OCI-M2 (cell line): ENCODE measurements around the gene CHRNE.
"Not testable (repeated sequence)": the region's sequence is repeated elsewhere in the genome, so short reads cannot be mapped to it uniquely, and the experiment has no call there.

Experiments
- DNase-seq: peaks from one replicate; lab custom pipeline; 2025; ENCODE audit not compliant: unreplicated experiment; lab: John Stamatoyannopoulos, UW

CHRNE gene

DNA sequence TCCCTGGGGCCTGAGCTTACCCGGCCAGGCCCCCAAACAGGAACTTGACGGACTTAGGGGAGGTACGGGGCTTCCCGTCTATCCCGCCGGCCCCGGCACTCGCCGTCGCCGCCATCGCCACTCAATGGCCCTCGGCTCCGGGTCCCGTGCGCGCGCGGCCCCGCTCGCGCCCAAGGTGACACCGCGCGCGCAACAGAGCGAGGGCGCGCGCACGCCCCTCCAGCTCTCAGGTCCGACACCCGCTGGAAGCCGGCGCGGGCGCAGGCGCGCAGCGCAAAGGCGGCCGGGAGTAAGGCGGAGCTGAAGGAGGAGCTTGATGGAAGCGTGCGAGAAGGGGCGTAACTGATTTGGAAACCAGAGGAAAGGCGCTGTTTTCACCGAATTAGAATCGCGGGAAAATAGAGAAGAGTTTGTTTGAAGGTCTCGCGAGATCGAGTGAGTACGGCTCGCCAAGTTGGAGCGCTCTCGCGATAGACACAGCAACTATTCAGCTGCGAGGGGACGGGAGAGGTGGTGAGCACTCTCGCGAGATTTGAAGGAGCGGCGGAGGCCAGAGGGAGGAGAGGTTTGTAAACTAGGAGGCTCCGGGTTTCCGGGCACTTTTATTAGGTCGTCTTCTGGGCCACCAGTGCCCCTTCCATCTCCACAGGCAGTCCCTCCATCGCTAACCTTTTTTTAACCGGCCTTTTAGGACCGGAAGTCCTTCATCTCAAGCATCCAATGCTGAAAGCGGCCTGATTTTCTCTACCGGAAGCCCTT lies 37.1 kb upstream of the CHRNE start, which contains the start of the genes RNF167 and SLC25A11:
Gene RNF167 (plus strand): TSS at position 473 of the 759 bp plus-strand sequence. CDS start 642 bp downstream, outside the sequence.
Gene SLC25A11 (minus strand): TSS at position 251 of the 759 bp plus-strand sequence. CDS start 136 bp downstream, at position 115.
- peak; percentile 71 for DNase-seq

DNA sequence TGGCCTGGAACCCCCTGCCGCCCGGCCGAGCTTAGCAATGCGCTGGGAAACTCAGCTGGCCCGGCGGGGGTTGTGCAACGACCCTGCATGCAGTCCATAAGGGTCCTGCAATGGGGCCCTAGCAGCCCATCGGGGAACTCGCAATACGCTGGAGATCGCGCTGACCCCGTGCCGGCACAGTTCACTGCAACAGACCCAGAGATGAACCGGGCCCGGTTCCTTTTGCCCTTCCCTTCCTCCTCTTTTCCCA lies 36.6 kb upstream of the CHRNE start:
- DNase-seq: no peak

DNA sequence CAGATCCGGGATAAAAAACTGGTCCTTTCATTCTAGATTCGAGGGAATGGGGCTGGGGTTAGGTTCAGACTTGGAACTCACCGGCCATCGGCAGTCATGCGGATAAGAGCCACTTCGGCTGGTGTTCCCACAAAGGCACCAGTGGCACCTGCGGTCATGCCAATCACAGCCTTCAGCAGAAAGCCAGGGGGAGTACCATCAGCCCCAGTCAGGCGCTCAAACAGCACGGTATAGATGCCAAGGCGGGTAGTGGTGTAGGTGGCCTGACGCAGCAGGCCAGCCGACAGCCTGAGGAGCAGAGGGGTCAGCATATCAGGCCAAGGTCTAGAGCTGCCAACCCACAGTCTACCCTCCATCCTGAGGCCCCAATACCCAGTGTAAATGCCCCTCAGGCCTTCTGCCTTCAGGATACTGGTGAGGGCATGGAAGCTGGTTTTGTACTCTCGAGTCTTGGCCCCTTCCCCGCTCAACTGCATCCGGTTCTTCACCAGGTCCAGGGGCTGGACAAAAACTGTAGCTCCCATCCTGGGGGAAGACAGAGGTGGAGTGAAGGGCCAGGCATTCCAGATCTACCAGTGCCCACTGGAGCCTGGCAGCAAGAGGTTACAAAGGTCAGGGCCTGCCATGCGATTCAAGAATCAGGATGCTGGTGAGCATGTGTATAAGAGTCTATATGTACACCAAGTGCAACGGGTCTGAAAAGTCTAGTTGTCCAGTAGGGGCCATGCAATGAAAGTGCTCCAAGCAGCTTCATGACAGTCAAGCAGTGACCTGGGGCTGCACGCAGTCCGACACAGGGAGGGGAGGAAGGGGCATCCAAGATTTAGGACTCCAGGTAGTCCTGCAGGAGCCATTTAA lies 36.0 kb upstream of the CHRNE start:
- no peak for DNase-seq

DNA sequence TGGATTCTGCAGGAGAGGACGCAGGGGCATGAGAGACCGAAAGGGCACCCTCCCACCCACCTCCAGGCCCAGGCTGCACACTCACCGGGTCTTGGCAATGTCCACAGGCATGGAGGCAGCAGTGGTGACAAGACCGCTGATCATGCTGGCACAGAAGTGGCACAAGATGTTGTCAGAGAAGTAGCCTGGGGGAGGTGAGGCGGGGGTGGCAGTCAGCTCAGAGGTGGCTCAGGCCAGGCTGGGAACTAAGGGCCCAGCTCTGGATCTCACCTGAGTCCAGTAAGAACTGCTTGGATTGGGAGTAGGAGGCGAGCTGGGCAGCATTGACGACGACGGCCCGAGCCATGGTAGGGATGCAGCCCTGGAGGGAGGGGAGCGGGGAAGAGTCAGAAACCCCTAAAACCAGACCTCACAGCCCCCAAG lies 35.2 kb upstream of the CHRNE start:
- DNase-seq: no peak

DNA sequence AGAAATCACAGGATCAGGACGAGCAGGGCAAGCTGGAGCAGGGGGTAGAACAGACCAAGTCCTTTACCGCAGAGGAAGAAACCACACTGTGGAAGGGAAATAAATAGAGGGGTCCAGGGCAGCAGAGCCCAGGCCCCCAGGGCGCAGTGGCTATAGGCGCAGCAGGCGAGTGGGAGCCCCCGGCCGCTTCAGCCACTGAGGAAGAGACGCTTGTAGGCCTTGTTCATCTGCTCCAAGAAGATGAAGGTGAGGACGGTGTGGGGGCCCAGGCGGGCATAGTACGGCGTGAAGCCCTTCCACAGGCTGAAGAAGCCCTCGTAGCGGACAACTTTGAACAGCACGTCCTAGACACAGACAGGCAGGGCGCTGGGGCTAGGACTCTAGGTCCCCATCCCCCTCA lies 34.7 kb upstream of the CHRNE start:
- DNase-seq: no peak

DNA sequence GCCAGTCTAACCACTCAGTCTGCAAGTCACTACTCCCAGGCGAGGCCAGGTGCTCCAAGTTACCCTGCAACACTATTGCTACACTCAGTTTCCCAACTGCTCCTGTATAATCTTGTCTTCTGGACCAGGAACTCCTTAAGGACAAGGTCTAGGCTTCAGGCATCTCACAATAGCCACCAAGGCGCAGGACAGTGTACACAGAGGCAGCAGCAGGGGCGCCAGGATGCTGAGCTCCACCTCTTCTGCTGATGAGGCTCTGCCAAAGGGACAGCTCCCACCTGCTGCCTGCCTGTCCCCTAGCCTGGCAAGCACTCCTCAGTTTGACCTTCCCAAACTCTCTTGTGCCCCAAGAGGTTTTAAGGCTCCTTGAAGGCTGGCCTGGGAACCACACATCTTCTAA lies 33.5 kb upstream of the CHRNE start:
- DNase-seq: no peak

DNA sequence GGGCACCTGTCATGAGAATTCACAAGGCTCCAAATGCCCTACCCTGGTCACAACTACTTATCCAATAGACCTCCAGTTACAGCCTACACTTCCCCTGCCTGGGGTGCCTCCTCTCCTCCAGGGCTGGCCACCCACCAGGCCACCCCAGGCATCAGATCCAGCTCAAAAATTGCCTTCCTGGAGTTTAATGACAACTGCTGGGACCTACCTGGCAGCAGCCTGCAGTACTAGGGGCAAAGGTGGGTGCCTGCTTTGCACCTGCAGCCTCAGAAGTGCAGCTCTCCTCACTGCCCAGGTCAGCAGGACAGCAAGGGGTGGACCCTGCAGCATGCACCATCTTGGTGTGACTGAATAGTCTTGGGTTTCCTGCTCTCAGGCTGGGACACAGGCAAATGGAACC lies 32.8 kb upstream of the CHRNE start:
- DNase-seq: no peak

DNA sequence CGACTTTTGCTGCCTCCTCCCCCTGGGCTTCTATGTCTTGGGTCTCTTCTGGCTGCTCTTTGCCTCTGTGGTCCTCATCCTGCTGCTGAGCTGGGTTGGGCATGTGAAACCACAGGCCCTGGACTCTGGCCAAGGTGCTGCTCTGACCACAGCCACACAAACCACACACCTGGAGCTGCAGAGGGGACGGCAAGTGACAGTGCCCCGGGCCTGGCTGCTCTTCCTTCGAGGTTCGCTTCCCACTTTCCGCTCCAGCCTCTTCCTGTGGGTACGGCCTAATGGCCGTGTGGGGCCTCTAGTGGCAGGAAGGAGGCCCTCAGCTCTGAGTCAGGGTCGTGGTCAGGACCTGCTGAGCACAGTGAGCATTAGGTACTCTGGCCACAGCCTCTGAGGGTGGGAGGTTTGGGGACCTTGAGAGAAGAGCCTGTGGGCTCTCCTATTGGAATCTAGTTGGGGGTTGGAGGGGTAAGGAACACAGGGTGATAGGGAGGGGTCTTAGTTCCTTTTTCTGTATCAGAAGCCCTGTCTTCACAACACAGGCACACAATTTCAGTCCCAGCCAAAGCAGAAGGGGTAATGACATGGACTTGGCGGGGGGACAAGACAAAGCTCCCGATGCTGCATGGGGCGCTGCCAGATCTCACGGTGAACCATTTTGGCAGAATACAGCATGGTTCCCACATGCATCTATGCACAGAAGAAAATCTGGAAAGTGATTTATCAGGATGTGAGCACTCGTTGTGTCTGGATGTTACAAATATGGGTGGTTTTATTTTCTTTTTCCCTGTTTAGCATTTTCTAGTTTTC lies 31.5 kb upstream of the CHRNE start:
- no peak for DNase-seq

DNA sequence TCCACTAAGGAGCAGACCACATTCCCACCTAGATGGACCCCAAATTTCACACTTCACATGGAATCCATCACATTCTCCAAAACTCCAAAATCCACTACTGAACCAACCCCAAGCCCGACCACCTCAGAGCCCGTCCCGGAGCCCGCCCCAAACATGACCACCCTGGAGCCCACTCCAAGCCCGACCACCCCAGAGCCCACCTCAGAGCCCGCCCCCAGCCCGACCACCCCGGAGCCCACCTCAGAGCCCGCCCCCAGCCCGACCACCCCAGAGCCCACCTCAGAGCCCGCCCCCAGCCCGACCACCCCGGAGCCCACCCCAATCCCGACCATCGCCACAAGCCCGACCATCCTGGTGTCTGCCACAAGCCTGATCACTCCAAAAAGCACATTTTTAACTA lies 30.7 kb upstream of the CHRNE start:
- no peak for DNase-seq

DNA sequence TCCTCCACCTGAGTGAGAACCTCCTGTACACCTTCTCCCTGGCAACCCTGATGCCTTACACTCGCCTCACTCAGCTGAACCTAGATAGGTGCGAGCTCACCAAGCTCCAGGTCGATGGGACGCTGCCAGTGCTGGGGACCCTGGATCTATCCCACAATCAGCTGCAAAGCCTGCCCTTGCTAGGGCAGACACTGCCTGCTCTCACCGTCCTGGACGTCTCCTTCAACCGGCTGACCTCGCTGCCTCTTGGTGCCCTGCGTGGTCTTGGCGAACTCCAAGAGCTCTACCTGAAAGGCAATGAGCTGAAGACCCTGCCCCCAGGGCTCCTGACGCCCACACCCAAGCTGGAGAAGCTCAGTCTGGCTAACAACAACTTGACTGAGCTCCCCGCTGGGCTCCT lies 29.9 kb upstream of the CHRNE start:
- no peak for DNase-seq

DNA sequence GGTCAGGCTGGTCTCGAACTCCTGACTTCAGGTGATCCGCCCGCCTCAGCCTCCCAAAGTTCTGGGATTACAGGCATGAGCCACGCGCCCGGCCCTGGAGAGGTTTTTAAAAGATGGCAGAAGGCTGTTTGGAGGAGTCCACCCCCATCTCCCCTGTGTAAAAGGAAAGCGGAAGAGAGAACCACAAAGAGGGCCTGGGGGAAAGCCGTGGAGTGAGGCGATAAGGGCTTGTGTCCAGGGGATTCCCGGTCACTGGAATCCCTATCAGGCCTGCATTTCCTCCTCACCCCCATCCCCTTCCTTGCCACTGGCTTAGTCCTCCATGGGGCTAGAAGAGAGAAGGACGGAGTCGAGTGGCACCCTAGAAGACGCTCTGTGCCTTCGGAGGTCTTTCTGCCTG lies 29.1 kb upstream of the CHRNE start, which contains the start of gene GP1BA:
Gene GP1BA (plus strand): TSS at position 315 of the 400 bp plus-strand sequence. CDS start 328 bp downstream, outside the sequence.
- no peak for DNase-seq

DNA sequence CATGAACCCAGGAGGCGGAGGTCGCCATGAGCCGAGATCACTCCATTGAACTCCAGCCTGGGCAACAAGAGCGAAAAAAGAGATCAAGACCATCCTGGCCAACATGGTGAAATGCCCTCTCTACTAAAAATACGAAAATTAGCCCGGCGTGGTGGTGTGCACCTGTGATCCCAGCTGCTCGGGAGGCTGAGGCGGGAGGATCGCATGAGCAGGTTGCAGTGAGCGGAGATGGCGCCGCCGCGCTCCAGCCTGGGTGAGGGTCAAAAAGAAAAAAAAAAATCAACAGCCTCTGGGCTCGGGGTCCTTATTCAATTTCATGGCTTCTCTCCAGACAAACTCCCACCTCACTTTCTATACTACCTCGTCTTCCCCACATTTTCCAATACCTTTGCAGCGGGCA lies 26.0 kb upstream of the CHRNE start:
- no peak for DNase-seq

DNA sequence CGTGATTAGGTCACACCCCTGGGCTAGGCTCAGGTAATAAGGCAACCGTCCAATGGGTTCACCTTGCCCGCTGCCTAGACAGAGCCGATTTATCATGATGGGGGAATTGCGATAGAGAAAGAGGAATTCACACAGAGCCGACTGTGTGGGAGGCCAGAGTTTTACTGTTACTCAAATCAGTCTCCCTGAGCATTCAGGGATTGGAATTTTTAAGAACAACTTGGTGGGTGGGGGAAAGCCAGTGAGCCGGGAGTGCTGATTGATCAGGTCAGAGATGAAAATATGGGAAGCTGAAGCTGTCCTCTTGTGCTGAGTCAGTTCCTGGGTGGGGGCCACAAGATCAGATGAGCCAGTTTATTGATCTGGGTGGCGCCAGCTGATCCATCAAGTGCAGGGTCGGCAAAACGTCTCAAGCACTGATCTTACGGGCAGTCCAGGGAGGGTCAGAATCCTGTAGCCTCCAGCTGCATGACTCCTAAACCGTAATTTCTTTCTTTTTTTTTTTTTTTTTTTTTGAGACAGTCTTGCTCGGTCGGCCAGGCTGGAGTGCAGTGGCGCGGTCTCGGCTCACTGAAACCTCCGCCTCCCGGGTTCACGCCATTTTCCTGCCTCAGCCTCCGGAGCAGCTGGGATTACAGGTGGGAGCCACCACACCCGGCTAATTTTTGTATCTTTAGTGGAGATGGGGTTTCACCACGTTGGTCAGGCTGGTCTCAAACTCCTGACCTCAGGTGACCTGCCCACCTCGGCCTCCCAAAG lies 23.9 kb upstream of the CHRNE start:
- DNase-seq: not testable (repeated sequence)

DNA sequence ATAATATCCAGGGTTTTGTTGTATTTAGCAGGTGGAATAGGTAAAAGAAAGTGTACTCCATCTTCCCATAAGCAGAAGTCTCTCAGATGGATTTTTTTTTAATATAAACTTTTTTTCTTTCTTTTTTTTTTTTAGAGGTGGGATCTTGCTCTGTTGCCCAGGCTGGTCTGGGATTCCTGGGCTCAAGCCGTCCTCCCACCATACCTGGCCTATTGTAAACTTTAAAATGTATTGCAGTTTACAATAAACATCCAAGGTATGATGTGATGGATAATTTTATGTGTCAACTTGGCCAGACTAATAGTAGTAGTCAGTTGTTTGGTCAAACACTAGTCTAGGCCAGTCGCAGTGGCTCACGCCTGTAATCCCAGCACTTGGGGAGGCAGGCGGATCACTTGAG lies 18.4 kb upstream of the CHRNE start:
- no peak for DNase-seq

DNA sequence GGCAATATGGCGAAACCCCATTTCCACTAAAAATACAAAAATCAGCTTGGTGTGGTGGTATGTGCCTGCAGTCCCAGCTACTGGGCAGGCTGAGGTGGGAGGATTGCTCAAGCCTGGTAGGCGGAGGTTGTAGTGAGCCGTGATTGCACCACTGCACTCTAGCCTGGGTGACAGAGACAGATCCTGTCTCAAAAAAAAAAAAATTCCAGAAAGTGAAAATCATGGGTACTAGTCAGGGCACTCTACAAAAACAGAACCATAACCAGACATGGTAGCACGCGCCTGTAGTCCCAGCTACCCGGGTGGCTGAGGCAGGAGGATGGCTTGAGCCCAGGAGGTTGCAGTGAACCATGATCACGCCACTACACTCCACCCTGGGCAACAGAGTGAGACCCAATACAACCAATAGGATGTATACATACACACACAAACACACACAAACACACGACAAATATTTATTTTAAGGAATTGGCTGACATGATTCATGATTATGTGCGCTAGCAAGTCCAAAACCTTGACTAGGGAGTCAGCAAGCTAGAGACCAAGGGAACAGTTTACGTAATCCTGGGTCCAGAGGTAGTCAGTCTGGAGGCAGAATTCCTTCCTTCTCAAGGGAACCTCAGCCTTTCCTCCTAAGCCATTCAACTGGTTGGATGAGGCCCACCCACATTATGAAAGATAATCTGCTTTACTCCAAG lies 17.6 kb upstream of the CHRNE start:
- DNase-seq: no peak

DNA sequence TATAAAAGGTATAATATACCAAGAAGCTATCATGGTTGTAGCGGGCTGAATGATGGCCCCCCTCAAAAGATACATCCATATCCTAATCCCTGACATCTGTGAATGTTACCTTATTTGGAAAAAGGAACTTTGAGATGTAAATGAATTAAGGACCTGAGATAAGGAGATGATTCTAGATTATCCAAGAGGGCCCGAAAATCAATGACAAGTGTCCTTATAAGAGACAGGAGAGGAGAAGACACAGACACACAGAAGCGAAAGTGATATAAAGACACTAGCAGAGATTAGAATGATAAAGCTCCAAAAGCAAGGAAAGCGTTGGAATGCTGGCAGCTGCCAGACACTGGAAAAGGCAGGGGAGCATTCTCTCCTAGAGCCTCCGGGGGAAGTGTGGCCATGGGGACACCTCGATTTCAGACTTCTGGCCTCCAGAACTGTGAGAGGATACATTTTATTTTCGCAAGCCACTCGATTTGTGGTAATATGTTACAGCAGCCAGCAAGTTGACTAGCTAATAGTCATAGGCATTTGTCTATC lies 16.7 kb upstream of the CHRNE start:
- no peak for DNase-seq

DNA sequence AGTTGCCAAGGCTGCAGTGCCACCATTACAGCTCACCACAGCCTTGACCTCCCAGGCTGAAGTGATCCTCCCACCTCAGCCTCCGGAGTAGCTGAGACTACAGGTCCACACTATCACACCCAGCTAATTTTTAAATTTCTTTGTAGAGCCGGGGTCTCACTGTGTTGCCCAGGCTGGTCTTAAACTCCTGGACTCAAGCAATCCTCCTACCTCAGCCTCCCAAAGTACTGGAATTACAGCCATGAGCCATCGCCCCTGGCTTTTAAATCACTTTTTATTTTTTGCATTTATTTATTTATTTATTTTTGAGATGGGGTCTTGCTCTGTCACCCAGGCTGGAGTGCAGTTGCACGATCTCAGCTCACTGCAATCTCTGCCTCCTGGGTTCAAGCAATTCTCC lies 11.7 kb upstream of the CHRNE start:
- not testable (repeated sequence) for DNase-seq

DNA sequence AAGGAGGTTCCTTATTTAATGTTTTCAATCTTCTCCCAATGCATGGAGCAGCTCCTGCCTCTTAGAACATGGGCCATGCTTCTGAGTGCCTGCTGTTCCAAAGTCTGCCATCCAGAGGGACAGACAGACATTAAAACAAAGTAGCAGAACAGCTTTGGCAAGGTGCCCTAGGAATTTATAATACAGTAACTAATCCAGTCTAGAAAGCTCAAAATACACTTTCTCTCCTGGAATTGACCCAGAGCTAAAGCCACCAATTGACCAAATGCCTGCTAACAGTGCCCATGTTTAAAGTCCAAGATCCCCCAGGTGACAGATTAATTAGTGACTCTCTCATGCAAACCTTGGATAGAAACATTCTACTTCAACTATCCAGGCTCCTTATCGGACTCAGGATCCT lies 11.1 kb upstream of the CHRNE start:
- DNase-seq: no peak

DNA sequence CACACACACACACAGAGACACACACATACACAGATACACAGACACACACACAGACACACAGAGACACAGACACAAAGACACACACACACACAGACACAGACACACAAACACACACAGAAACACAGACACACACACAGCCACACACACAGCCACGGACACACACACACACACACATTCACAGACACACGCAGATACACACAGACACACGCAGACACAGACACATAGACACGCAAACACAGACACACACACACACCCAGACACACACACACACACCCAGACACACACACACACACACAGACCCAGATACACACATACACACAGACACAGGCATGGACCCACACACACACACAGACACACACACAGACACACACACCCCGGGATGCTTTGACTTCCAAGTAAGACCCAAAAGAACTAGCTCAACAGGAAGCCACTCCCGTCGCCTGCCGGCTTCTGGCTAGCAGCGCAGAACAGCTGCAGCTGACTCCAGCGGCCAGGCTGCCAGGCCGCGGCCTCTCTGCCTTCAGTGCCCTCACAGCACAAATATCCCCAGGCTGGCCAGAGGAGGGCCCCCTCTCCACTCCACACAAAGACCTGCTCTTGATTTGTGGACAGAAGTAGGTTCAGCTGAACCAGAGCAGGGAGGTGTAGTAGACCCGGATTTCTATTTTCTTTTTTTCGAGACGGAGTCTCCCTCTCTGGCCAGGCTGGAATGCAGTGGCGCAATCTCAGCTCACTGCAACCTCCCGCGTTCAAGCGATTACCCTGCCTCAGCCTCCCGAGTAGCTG lies 6.0 kb upstream of the CHRNE start:
- DNase-seq: peak; percentile 50
